Neural cell (in vitro differentiated cells): ENCODE results near the gene UQCRC1. TPM values are rescaled to one million over a fixed set of nuclear protein-coding genes. Genes with fewer than 3 reads are reported as not detected.

Source experiments
- H2AFZ ChIP-seq: fragments of 200-600, 300-800 bp; sonication (generic), shearing (Covaris generic); 2 replicates; pipeline ENCODE4 v1.6.0; 2014; ENCODE audit warnings: low read depth, mild to moderate bottlenecking, antibody characterized with exemption, low read length, moderate library complexity
- H3F3A ChIP-seq: fragments of 200-600 bp; shearing (Covaris generic); 2 replicates; pipeline ENCODE4 v1.6.1; 2016; ENCODE audit warnings: mild to moderate bottlenecking, moderate library complexity, mixed read lengths, antibody characterized with exemption, low read length; ENCODE audit not compliant: insufficient read depth, poor library complexity, severe bottlenecking
- H3K27ac ChIP-seq: fragments of 200-600, 300-800 bp; sonication (generic), shearing (Covaris generic); 2 replicates; pipeline ENCODE4 v1.5.1; 2014; ENCODE audit warnings: mild to moderate bottlenecking, low read length, moderate library complexity
- H3K27me3 ChIP-seq: fragments of 300-800, 200-600 bp; sonication (generic), shearing (Covaris generic); 2 replicates; pipeline ENCODE4 v1.6.0; 2014; ENCODE audit warnings: mild to moderate bottlenecking, low read depth, low read length, moderate library complexity; ENCODE audit not compliant: insufficient read depth
- H3K36me3 ChIP-seq: fragments of 300-800, 200-600 bp; sonication (generic), shearing (Covaris generic); 2 replicates; pipeline ENCODE4 v1.5.1; 2014; ENCODE audit warnings: mild to moderate bottlenecking, antibody characterized with exemption, low read length, moderate library complexity; ENCODE audit not compliant: insufficient read depth
- H3K4me2 ChIP-seq: fragments of 300-800, 200-600 bp; sonication (generic), shearing (Covaris generic); 2 replicates; pipeline ENCODE4 v1.6.0; 2014; ENCODE audit warnings: mild to moderate bottlenecking, low read length
- H3K4me3 ChIP-seq: fragments of 300-800, 200-600 bp; sonication (generic), shearing (Covaris generic); 2 replicates; pipeline ENCODE4 v1.5.1; 2014; ENCODE audit warnings: mild to moderate bottlenecking, low read length, moderate library complexity
- H3K79me2 ChIP-seq: fragments of 200-600 bp; shearing (Covaris generic); replicated peaks from 2 replicates; pipeline ENCODE4 v1.6.0; 2014; ENCODE audit warnings: mild to moderate bottlenecking, low read length, moderate library complexity; ENCODE audit not compliant: insufficient read depth
- H3K9ac ChIP-seq: fragments of 300-800, 200-600 bp; sonication (generic), shearing (Covaris generic); 2 replicates; pipeline ENCODE4 v1.6.1; 2016; ENCODE audit warnings: mild to moderate bottlenecking, low read length, mixed read lengths
- H3K9me2 ChIP-seq: fragments of 200-600 bp; shearing (Covaris generic); 2 replicates; pipeline ENCODE4 v1.6.1; 2016; ENCODE audit warnings: mild to moderate bottlenecking, low read length, mixed read lengths; ENCODE audit not compliant: insufficient read depth
- H3K9me3 ChIP-seq: fragments of 200-600, 300-800 bp; sonication (generic), shearing (Covaris generic); 2 replicates; pipeline ENCODE4 v1.6.1; 2016; ENCODE audit warnings: mild to moderate bottlenecking, mixed run types, low read length, moderate library complexity, mixed read lengths
- H4K20me1 ChIP-seq: fragments of 200-600 bp; shearing (Covaris generic); 2 replicates; pipeline ENCODE4 v1.6.1; 2016; ENCODE audit warnings: mild to moderate bottlenecking, mixed run types; ENCODE audit not compliant: insufficient read depth
- EP300 ChIP-seq: fragments of 450-650 bp; conservative IDR thresholded peaks from 2 replicates; pipeline ENCODE4 v1.6.1; 2014; ENCODE audit warnings: antibody characterized with exemption, mild to moderate bottlenecking, moderate library complexity; ENCODE audit not compliant: poor library complexity, severe bottlenecking
- EZH2 ChIP-seq: fragments of 200-600, 300-800 bp; shearing (Covaris generic), sonication (generic); IDR thresholded peaks from 2 replicates; pipeline ENCODE4 v1.6.1; 2014; ENCODE audit warnings: antibody characterized with exemption, low read length, borderline replicate concordance, mild to moderate bottlenecking; ENCODE audit not compliant: insufficient read depth, poor library complexity, severe bottlenecking
- MXI1 ChIP-seq: fragments of 450-650 bp; conservative IDR thresholded peaks from 2 replicates; pipeline ENCODE4 v1.6.1; 2014; ENCODE audit warnings: antibody characterized with exemption, mild to moderate bottlenecking; ENCODE audit not compliant: poor library complexity, severe bottlenecking
- POLR2AphosphoS5 ChIP-seq: IDR thresholded peaks from 2 replicates; pipeline ENCODE4 v1.6.1; 2012
- RAD21 ChIP-seq: fragments of 450-650 bp; conservative IDR thresholded peaks from 2 replicates; pipeline ENCODE4 v1.6.1; 2014; ENCODE audit warnings: antibody characterized with exemption, mild to moderate bottlenecking, moderate library complexity
- SMC3 ChIP-seq: fragments of 450-650 bp; conservative IDR thresholded peaks from 2 replicates; pipeline ENCODE4 v1.6.1; 2014; ENCODE audit warnings: antibody characterized with exemption, mild to moderate bottlenecking, moderate library complexity; ENCODE audit not compliant: poor library complexity
- TAF1 ChIP-seq: IDR thresholded peaks from 2 replicates; pipeline ENCODE4 v1.6.1; 2012; ENCODE audit warnings: low read depth
- polyA plus RNA-seq: library from polyadenylated mRNA; depleted of rRNA; stranded (reverse); fragments of >200 nt; gene quantifications from 2 replicates; pipeline ENCODE4 v1.2.3, GENCODE V29; 2014
- TF ChIP-seq, protein P1 (sequence below): fragments of 450-650 bp; IDR thresholded peaks from 2 replicates; pipeline ENCODE4 v1.5.1; 2014; ENCODE audit warnings: antibody characterized with exemption, mild to moderate bottlenecking, moderate library complexity; ENCODE audit not compliant: poor library complexity, severe bottlenecking
- TF ChIP-seq, protein P2 (sequence below): IDR thresholded peaks from 2 replicates; pipeline ENCODE4 v1.6.1; 2012; ENCODE audit warnings: borderline replicate concordance

The UQCRC1 gene
- polyA plus RNA-seq, 1 donor from 2014 or later, result 333 TPM

DNA sequence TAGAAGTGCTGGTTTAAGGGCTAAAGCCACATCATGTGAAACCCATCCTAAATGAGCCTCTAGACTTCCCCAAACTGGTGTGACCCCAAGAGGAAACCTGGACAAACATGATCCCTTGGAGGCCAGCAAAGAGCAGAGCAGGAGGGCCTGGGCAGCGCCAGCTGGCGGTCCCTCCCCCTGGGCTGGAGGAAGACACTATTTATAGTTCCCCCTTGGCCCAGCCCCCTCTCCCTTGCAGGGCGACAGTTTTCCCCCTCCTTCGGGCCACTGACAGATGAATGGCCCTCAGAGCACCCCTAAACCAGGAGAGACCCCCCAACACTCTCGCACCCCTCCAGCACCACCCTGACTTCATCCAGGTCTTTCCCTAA lies 48.8 kb downstream of the UQCRC1 start:
- H3K4me2 ChIP-seq, result no peak overlapping the region
- H3K4me3 ChIP-seq, result no peak overlapping the region
- no peak overlapping the region for H2AFZ ChIP-seq

DNA sequence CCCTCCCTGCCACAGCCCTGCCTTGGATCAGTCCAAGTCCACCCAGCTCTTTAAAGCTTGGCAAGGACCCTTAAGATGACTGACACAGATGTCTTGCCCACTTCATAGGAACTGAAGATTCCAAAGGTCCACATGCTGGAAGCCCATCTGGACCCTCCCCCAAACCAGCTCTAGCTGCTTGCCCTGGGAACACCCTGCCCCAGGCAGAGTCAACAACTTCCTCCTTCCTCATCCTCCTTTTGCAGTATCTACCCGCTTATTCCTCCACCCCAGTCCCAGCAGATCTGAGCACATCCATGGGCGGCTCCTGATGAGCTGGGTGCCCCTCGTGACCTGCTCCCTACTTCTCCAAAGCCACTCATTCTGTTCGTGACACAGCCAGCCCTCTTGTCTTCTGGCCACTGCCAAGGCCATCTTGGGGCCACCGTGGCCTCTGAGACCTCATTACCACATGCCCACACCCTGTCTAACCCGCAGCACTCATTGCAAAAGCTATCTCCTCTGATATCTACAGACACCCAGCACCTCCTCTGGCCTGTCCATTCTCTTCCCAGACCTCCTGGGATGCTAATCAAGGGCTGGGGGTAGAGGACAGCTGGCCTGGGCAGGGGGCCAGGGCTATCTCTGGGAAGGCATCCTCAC lies 50.8 kb downstream of the UQCRC1 start:
- Histone ChIP-seq H4K20me1 (no peaks in the 10 kb centered on the region), H3K79me2 (no peaks in the 10 kb centered on the region), H3K27ac (no peak overlapping the region), H3F3A (no peaks in the 10 kb centered on the region), H3K9ac (no peak overlapping the region), H3K36me3 (no peaks in the 10 kb centered on the region), H3K4me2 (no peak overlapping the region), H3K9me2 (no peaks in the 10 kb centered on the region), H3K27me3 (no peaks in the 10 kb centered on the region), H2AFZ (no peak overlapping the region), H3K9me3 (no peaks in the 10 kb centered on the region), H3K4me3 (no peak overlapping the region)
- TF ChIP-seq, protein P1, sequence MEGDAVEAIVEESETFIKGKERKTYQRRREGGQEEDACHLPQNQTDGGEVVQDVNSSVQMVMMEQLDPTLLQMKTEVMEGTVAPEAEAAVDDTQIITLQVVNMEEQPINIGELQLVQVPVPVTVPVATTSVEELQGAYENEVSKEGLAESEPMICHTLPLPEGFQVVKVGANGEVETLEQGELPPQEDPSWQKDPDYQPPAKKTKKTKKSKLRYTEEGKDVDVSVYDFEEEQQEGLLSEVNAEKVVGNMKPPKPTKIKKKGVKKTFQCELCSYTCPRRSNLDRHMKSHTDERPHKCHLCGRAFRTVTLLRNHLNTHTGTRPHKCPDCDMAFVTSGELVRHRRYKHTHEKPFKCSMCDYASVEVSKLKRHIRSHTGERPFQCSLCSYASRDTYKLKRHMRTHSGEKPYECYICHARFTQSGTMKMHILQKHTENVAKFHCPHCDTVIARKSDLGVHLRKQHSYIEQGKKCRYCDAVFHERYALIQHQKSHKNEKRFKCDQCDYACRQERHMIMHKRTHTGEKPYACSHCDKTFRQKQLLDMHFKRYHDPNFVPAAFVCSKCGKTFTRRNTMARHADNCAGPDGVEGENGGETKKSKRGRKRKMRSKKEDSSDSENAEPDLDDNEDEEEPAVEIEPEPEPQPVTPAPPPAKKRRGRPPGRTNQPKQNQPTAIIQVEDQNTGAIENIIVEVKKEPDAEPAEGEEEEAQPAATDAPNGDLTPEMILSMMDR, result no peak
- no peak for TF ChIP-seq SMC3
- no peak for TF ChIP-seq EZH2
- TF ChIP-seq EP300, result no peak
- TF ChIP-seq, protein P2, sequence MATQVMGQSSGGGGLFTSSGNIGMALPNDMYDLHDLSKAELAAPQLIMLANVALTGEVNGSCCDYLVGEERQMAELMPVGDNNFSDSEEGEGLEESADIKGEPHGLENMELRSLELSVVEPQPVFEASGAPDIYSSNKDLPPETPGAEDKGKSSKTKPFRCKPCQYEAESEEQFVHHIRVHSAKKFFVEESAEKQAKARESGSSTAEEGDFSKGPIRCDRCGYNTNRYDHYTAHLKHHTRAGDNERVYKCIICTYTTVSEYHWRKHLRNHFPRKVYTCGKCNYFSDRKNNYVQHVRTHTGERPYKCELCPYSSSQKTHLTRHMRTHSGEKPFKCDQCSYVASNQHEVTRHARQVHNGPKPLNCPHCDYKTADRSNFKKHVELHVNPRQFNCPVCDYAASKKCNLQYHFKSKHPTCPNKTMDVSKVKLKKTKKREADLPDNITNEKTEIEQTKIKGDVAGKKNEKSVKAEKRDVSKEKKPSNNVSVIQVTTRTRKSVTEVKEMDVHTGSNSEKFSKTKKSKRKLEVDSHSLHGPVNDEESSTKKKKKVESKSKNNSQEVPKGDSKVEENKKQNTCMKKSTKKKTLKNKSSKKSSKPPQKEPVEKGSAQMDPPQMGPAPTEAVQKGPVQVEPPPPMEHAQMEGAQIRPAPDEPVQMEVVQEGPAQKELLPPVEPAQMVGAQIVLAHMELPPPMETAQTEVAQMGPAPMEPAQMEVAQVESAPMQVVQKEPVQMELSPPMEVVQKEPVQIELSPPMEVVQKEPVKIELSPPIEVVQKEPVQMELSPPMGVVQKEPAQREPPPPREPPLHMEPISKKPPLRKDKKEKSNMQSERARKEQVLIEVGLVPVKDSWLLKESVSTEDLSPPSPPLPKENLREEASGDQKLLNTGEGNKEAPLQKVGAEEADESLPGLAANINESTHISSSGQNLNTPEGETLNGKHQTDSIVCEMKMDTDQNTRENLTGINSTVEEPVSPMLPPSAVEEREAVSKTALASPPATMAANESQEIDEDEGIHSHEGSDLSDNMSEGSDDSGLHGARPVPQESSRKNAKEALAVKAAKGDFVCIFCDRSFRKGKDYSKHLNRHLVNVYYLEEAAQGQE, result no peak
- no peak for TF ChIP-seq MXI1
- no peak for TF ChIP-seq TAF1
- TF ChIP-seq RAD21, result no peak
- no peak for TF ChIP-seq POLR2AphosphoS5

More for the DNA sequence above, 48.8 kb downstream of the UQCRC1 start:
- Histone ChIP-seq H3K27me3 (no peaks in the 10 kb centered on the region), H3K27ac (no peak overlapping the region), H3F3A (no peaks in the 10 kb centered on the region), H4K20me1 (no peaks in the 10 kb centered on the region), H3K9me3 (no peaks in the 10 kb centered on the region), H3K9ac (no peak overlapping the region), H3K9me2 (no peaks in the 10 kb centered on the region), H3K79me2 (no peaks in the 10 kb centered on the region), H3K36me3 (no peaks in the 10 kb centered on the region)
- TF ChIP-seq, protein P1, result no peak
- TF ChIP-seq POLR2AphosphoS5, result no peak
- TF ChIP-seq, protein P2, result no peak
- no peak for TF ChIP-seq RAD21
- TF ChIP-seq MXI1, result no peak
- no peak for TF ChIP-seq EP300
- TF ChIP-seq SMC3, result no peak
- no peak for TF ChIP-seq EZH2
- TF ChIP-seq TAF1, result no peak
